HG03175 (cell line): ENCODE data around the gene MID1.

Experiments used
- ATAC-seq: cut with Tn5 transposase; IDR thresholded peaks from one replicate; pipeline ENCODE4 v1.9.1; 2021; ENCODE audit warnings: mild to moderate bottlenecking, moderate library complexity; ENCODE audit not compliant: unreplicated experiment

The MID1 gene

DNA sequence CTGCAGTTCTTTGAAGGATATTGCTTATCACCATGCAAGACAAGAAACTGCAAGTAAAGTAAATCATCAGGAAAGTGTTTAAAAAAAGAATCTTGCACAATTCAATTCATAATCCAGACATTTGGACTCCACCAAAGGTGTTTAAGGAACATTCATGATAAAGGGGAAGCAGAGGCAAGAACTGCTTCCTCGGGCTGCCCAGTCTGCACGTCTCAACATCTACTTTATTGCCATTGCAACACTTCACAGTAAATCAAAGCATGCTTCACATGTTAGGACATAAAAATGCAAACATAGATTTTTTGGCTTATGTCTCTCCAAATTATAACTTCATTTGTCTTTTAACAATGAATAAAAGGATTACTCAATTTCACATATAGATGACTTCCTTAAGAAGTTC lies 42.5 kb downstream of the MID1 start:
- ATAC-seq = no peak

DNA sequence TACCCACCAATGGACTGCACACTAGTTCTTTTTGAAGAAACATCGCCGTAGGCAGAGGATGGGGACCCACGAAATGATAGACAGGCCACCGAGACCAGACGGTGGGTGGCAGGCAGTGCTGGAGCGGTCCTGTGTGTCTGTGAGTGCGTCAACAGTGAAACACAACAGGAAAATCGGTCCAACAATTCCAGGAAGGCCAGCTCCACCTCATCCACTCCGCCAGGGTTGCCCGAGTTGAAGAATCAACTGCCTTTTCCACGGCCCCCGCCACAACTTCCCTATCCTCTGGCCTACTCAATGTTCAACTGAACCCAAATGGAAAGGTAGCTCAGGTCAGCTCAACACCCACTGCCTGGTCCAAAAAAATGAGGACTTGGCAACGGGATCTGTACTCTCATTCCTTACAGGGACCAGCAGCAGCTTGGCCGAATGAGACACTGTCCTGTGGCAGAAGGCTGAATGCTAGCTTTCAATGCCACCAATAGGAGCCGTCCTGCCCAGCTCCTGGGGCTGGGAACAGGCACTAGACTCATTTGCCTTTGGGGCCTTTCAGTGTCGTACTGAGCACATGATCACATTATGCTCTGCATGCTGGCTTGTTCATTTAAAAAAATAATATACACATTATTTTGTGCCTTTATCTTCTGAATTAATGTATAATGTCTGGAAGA lies 43.5 kb downstream of the MID1 start:
- no peak for ATAC-seq

DNA sequence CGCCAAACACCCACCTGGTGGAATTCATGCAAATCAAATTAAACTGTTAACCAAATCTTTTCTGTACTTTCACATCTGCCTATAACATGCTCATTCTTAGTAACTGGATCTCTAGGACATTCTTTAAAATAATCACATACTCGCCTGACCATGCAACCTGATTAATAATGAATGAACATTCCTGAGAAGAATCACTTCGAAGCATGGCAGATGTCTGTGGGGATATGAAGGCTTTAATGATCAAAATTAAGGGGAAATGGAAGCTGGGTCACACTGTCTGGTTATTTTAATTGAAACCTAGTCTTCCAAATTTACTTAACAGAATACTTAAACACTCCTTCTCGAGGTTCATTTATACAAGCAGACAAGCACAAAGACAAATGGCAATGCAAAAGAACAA lies 44.2 kb downstream of the MID1 start:
- ATAC-seq = no peak

GRCh38 chrX:10574663-10575062 lies 45.7 kb downstream of the MID1 start:
- ATAC-seq = no peak

DNA sequence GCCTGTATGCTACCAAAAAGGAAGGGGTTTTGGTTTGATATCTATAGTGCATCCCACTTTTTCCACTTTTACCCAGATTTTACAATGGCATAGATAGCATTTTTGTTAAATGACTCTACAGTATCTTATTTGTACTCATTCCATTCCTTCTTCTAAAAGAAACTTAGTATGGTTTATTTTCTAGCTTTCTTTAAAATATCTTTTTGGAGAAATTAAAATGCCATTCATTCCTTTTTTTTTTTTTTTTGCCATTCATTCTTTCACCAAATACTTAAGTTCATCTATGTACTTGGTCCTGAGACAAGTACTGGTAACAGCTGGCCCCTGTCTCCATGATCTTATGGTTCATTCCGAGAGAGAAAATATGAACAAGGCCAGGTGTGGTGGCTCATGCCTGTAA lies 49.1 kb downstream of the MID1 start:
- no peak for ATAC-seq

DNA sequence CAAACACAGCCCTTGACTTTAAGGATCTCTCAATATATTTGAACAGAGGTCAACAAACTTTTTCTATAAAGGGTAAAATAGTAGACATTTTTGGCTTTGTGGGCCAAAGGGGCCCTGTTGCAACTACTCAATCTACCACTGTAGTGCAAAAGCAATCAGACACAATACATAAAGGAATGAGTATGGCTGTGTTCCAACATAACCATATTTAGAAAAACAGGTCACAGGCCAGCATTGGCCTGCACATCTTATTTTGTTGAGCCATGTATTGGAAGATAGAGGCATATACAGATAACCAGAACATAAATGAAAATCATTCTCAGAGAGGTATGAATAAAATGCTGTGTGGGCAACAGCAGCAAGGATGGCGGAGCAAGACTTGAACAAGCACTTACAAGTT lies 49.8 kb downstream of the MID1 start:
- ATAC-seq = no peak

DNA sequence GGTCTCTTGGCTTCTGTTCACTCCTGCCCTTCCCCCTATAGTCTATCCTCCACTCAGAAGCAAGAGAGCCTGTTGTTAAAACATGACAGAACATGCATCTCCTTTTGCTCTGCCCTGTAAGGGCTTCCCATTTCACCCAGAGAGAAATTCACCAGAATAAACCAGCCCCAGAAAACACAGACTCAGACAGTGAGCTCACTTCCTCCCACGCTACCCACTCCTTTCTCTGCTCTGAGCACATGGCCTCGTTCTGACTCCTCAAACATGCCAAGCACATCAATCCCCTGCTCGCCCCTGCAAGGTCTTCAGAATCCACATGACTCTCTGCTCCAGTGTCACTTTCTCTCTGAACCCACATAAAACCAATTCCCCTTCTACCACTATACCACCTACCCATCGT lies 50.4 kb downstream of the MID1 start:
- ATAC-seq = no peak

DNA sequence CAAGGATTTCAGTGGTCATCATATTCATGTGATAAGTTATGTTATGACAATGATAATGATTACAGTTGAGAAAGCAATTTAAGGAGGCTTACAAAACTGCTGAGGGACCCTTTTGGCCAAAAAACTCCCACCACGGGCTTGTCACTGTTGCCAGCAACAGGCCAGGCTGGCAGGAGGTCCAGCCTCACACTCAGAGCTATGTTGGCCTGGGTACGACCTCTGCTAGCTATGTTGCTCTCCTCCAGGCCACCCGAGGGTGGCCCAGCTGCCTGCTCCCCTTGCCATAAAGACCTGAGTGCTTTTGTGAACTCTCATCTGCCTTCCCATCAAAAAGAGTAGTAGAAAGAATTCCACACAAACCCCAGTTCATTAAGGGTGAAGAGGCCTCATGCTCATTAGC lies 52.0 kb downstream of the MID1 start:
- no peak for ATAC-seq

DNA sequence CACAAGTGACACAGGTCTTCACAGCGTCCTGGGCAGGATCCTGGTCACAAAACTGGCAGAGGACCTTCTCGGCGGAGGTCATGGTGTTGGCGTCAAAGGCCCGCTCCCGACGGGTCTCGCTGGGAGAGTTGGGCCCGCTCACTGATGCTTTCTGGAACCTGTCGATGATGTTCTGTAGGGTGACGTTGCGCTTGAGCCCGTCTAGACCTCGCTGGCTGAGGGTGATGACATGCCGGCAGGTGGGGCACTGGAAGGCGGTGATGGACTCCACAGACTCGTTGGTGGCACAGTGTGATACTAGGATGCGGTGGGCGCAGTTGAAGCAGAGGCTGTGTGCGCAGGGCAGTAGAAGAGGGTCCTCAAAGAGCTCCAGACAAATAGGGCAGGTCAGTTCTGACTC lies 53.2 kb downstream of the MID1 start:
- no peak for ATAC-seq

DNA sequence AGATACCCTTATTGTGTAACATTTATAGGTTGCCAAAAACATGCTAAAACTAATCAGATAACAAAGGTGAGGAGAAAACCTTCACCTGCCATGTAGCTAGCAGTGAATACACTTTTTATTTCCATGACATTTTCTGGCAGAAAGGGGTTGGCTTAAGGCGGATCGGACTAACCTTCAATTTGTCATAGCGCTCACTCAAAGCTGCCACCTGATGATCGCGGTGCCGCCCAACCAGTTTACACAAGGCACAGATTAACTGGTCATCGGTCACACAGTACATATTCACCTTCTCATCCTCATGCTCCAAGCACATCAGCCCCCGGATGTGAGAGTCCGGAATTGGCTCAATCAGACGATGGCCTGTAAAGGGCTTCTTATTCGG lies 53.7 kb downstream of the MID1 start:
- ATAC-seq = no peak

- ATAC-seq = no peak
These were observed 55.9 kb downstream of the MID1 start for GRCh38 chrX:10564484-10564883.

- no peak for ATAC-seq
These were observed 63.2 kb downstream of the MID1 start for GRCh38 chrX:10557166-10557565.

- no peak for ATAC-seq
These were observed 64.0 kb downstream of the MID1 start for GRCh38 chrX:10556405-10556804.

- ATAC-seq = no peak
These were observed 64.5 kb downstream of the MID1 start for GRCh38 chrX:10555846-10556245.

DNA sequence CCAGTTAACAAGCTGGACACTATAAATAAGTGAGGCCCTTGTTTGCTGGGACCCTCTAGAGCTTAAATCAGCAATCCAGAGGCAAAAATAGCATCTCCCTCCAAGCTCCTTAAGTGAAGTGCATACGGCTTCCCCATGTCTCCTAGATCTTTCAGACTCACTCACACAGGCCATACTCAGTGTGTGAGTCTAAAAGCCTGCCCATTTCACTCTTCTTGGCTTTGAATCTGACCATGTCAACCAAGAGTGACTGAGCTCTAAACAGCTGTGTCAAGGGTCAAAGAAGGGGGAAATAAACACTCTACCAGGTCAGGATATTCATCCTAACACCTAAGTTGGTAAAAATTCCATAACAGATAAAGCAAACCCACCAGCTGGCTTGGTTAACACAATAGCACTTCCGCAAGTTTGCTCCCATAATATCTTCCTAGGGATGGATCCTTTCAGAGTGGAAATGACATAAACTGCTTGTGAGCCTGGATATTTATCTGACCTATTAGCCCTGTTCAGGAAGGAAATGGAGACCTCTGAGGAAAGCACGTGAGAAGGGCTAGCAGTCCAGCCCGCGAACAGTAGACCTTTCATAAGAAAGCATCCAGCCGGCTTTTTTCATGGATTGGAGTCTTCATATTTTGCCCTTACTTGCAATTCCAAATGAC lies 65.6 kb downstream of the MID1 start:
- ATAC-seq = no peak

GRCh38 chrX:10549280-10549679 lies 71.1 kb downstream of the MID1 start:
- no peak for ATAC-seq

- no peak for ATAC-seq
These were observed 71.7 kb downstream of the MID1 start for GRCh38 chrX:10548688-10549087.

GRCh38 chrX:10545882-10546281 lies 74.5 kb downstream of the MID1 start:
- ATAC-seq = no peak

- ATAC-seq = no peak
These were observed 77.8 kb downstream of the MID1 start for GRCh38 chrX:10542586-10542985.

DNA sequence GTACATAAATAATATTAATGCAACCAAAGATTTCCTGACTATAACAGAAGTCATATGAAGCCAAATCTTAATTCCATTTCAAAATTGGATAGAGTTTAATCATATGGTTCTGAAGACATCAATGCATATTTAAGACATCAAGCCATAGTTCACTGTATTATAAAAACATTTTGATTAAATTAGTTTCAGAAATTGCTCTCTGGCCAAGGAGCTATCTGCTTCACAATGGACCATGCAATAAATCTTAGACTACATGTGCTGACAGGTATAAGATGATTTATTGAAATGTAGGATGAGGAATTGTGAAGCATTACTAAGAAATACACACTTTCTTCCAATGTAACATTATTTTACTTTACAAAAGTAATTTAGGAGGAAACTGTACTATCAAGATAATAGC lies 81.6 kb downstream of the MID1 start:
- ATAC-seq = no peak

- ATAC-seq = no peak
These were observed 83.1 kb downstream of the MID1 start for GRCh38 chrX:10537308-10537707.

DNA sequence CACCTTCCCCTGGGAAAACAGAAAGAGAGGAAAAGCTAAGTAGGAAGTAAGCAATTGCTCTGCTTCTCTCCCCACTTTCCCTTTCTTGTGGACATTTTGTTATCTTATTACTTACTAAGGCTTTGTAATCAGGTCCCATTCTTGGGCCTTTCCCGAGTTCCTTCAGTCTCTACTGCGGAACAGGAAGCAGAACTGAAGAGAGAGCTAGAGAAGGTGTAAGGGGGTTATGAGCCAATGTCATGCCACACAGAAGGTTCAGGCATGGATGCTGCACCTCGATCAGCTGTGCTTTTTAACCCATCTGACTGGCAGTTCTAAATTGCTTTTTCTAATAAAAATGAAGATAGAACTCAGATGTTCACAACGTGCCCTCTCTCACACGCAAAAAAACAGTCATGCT lies 83.6 kb downstream of the MID1 start:
- ATAC-seq = no peak

- ATAC-seq = no peak
These were observed 85.8 kb downstream of the MID1 start for GRCh38 chrX:10534611-10535010.
